KG1 (cell line): ENCODE results near the gene BMP2K.

Experiments
- DNase-seq: peaks from one replicate; lab custom pipeline; 2025; lab: John Stamatoyannopoulos, UW

BMP2K gene

GRCh38 chr4:78776079-78776728 is at the start of gene BMP2K:
Gene BMP2K (plus strand): TSS chr4:78776350. CDS start chr4:78776544, 194 bp downstream.
- no peak for DNase-seq

- DNase-seq: no peak
These were observed 49.6 kb upstream of the BMP2K start for GRCh38 chr4:78726546-78726945.

GRCh38 chr4:78732332-78733104 is 43.6 kb upstream of the BMP2K start:
- DNase-seq: no peak

DNA sequence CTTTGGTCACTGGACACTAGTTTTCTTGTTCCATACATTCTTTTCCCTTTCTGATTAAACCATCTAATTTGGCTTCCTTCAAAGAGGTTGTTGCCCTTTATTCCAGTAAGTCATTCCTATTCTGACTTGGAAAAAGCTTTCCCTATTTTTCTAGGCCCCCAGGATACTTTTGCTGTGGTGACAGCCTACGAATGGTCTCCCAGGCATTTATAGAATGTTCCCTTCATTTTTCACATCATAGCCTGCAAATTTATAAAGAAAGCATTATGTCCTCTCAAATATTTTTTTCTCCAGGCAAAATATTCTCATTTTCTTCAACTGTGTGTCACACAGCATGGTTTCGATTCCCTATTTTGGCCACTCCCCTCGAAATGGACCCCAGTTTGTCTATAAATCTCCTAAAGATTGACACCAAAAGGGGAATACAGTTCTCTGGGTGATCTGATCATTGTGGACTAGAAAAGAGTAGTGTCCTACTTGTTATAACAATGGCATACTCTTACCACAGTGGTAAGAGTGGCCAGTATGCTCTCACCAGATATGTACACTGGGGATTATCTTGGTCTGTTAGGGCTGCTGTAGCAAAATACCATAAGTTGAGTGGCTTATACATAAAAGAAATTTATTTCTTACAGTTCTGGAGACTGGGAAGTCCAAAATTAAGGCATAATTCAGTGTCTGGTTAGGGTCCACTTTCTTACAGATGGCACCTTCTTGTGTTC is 41.5 kb upstream of the BMP2K start:
- DNase-seq: no peak

- no peak for DNase-seq
These were observed 40.5 kb upstream of the BMP2K start for GRCh38 chr4:78735697-78736096.

DNA sequence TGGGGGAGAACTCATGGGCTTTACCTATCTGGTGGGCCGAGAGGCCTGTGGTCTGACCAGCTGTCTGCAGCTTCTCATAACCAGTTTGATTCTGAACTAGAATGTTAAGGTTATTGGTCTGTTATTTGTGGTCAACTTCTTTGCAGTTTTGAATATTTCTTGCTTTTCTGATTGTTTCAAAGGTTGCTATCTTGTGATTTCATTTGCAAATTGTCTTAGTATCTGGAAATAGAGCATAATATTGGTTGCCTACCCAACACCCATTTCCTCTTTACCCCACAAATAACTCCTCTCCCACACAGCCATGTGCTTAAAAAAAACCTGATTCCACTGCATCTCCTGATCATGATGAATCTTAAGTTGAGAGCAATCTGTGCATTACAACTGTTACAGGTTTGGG is 39.1 kb upstream of the BMP2K start:
- DNase-seq: no peak

DNA sequence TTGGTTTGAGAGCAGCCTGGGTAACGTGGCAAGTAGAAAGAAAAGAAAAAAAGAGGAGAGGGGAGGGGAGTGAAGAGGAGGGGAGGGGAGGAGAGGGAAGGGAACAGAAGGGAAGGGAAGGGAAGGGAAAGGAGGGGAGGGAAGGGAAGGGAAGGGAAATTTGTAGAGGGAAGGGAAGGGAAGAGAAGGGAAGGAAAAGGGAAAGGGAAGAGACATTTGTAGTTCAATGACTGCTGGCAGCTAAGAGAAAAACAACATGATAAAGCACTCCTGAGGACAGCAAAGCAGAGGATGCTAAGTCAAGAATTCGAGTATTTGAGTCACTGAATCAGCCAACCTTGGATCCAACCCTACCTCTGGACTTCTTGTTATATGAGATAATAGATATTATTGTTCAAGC is 38.2 kb upstream of the BMP2K start:
- DNase-seq: no peak

- no peak for DNase-seq
These were observed 33.9 kb upstream of the BMP2K start for GRCh38 chr4:78742300-78742699.

GRCh38 chr4:78747475-78747922 is 28.7 kb upstream of the BMP2K start:
- no peak for DNase-seq

DNA sequence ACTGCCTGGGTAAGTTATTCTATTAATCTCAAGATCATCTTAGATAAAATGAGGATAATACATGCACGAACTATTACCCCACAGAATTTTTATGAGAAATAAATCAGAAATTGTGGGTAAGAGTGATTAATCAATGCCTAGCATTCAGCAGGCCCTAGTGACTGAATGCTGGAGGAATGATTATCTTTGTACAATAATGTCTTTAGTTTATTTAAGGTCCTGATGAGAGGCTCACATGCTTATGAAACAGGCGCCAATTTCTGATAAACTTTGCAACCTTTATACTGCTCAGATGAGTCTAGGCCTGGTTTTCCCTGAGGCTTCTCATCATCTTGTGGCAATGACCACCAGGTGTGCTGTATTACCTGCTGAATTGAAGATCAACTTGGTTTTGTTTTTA is 27.8 kb upstream of the BMP2K start:
- no peak for DNase-seq

DNA sequence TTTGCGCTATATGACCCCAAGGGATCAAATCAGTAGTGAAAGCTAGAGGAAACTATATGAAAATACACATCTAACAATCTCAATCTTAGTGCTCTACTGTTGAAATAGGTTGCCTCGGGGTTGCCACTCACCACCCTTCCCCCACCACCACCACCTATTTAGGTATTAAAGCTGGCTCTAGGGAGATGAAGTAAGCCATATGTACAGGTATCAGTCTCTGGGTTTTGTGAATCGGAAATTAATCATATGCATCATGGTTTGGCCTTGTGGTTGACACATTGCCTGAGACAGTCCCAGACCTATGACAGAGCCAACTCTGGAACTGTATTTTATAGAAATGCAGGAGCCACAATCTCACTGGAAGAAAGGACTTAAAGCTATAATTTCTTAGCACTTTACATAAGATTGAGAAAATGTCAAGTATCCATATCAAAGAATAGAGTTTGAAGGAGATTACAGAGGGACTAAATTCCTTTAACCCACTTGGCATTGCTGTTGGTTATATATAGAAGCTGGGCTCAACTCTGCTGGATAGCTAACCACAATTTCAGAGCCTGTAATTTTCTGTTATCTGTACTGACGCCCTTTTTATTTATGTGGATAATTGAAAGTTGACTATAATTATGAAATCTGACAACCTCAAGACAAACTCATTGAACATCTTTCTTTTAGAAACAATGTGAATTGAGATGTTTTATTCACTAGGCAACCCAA is 26.7 kb upstream of the BMP2K start:
- no peak for DNase-seq

- DNase-seq: no peak
These were observed 26.0 kb upstream of the BMP2K start for GRCh38 chr4:78749972-78750727.

DNA sequence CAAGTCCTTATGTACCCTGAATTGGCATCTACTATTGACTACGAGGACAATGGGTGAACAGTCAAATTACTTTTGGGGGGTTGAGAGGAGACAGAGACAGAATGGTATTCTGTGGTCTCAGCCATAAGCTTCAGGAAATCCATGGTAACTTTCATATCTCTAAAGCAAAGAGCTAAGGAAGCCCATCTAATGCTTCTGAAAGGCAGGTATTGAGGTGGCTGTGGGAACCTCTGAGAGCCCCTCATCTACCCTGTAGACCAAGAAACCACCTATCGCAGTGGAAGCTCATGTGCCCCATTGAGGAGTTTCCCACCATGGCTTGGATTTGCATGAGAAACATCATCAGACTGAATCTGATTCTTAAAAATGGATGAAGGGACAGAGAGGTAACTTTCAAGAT is 23.1 kb upstream of the BMP2K start:
- no peak for DNase-seq

GRCh38 chr4:78754872-78755271 is 21.3 kb upstream of the BMP2K start:
- DNase-seq: no peak

GRCh38 chr4:78756137-78756536 is 20.0 kb upstream of the BMP2K start:
- DNase-seq: no peak

DNA sequence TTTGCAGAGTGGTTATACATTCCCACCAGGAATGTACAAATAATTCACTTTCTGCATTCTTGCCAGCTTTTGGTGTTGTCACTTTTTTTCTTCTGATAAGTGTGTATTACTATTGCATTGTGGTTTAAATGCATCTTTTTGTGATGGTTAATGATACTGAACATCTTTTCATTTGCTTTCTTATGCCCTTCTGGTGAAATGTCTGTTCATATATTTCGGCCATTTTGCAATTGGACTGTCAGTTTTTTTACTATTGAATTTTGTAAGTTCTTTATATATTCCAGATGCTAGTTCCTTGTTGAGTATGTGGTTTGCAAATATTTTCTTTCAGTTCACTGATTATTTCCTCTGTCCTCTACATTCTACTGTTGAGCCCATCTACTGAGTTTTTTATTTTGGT is 19.4 kb upstream of the BMP2K start:
- DNase-seq: no peak

- no peak for DNase-seq
These were observed 18.6 kb upstream of the BMP2K start for GRCh38 chr4:78757574-78757973.

DNA sequence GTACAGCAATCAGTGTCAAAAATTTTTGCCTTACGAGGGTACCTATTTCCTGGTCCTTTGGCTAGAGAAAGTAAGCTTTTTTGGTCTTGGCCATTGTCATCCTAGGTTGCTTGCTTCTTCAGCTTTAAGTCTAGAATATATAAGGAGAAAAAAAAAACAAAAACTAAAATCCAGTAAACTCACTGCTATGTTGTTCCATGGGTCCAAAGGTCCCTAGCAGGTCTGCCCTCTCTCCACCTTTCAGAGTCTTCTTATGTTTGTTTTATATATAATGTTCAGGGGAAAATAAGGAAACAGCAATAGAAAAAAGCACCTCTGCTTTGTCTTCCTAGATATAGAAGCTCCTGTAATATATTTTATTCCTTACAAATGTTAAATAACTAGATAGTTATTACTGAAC is 18.1 kb upstream of the BMP2K start:
- no peak for DNase-seq

DNA sequence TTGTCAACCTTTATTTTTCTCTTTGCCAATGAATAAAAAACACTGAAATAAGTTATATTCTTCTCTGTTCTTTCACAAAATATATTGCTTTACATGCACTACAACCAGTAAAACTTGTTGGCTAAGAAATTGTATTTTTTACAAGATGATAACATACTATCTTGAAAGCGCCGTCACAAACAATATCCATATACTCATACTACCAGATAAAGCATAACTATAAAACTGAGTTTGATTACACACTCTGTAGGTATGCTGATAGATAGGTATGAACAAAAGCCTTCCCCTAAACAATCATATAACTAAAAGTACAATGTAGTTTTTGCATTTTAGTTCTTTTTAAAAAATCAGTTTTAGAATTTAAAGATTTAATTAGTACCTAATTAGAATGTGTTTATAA is 13.6 kb upstream of the BMP2K start:
- DNase-seq: no peak

DNA sequence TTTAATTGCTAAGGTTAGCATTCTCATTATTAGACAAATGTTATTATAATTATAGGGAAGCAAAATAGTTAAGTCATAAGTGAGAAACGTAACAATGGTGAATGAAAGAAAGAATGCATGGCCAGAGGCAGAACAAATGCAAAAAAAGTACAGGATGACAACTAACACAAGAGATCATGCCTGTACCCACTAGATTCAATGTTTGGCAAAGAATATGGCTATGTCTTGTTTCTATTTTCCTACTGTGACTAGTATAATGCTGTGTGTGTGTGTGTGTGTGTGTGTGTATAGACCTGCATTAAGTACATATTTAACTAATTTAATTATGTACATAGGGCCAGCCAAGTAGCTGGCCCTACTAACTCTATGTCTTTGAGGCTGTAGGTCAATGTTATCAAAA is 12.9 kb upstream of the BMP2K start:
- no peak for DNase-seq

DNA sequence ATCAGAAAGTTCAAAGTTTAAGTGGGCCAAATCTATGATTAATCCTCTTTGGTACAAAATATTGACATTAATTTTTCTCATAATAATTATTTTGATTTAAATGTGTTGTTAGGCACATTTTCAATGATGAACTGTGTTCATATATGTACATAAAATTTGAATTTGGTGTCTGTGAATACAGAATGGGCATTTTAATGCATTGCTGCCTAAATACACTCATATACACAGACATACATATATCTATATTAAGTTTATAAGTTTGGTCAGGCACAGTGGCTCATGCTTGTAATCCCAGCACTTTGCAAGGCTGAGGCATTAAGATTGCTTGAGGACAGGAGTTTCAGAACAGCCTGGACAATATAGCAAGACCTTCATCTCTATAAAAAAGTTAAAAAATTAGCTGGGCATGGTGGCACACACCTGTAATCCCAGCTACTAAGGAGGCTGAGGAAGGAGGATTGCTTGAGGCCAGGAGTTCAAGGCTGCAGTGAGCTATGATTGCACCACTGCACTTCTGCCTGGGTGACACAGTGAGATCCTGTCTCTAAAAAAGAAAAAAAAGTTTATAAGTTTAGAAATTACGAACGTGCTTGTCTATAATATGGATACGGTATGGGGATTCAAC is 12.3 kb upstream of the BMP2K start:
- no peak for DNase-seq
